Stimulated activated naive CD8-positive, alpha-beta T cell treated with anti-CD3 and anti-CD28 coated beads, Interleukin-15, Interleukin-2, amounts not matched to agents 100 U/mL and 50 U/mL, for 24 hours (primary cell): ENCODE results near the gene MRPL23.

Experiments
- ATAC-seq: fragments of 150-1000 bp; cut with Tn5 transposase; one replicate; pipeline ENCODE4 v1.10.0; 2021
- DNase-seq: peaks from one replicate; pipeline ENCODE4 v3.0.0; 2021

Gene MRPL23

GRCh38 chr11:1921574-1922141, 25.5 kb upstream of the MRPL23 start:
- no peak for DNase-seq
- ATAC-seq = no peak

GRCh38 chr11:1922481-1923081, 24.6 kb upstream of the MRPL23 start:
- no peak for ATAC-seq

GRCh38 chr11:1923201-1923956, 23.8 kb upstream of the MRPL23 start:
- DNase-seq (no peak), ATAC-seq (no peak)

More at GRCh38 chr11:1922481-1923081, 24.6 kb upstream of the MRPL23 start:
- DNase-seq = no peak

- ATAC-seq (no peak), DNase-seq (no peak)
Measured at GRCh38 chr11:1924181-1924580, 23.0 kb upstream of the MRPL23 start.

- no peak for ATAC-seq
- DNase-seq = no peak
Measured at GRCh38 chr11:1924646-1925372, 22.3 kb upstream of the MRPL23 start.

- DNase-seq (no peak), ATAC-seq (no peak)
Measured at GRCh38 chr11:1925373-1926155, 21.6 kb upstream of the MRPL23 start.

GRCh38 chr11:1926156-1927025, 20.7 kb upstream of the MRPL23 start:
- no peak for ATAC-seq

GRCh38 chr11:1927026-1927847, 19.9 kb upstream of the MRPL23 start:
- DNase-seq (no peak), ATAC-seq (no peak)

More at GRCh38 chr11:1926156-1927025, 20.7 kb upstream of the MRPL23 start:
- DNase-seq = no peak

GRCh38 chr11:1927848-1928469, 19.2 kb upstream of the MRPL23 start:
- ATAC-seq = no peak

GRCh38 chr11:1928470-1928890, 18.7 kb upstream of the MRPL23 start:
- no peak for DNase-seq
- ATAC-seq = no peak

More at GRCh38 chr11:1927848-1928469, 19.2 kb upstream of the MRPL23 start:
- no peak for DNase-seq

GRCh38 chr11:1928891-1929541, 18.1 kb upstream of the MRPL23 start:
- DNase-seq = no peak
- ATAC-seq = no peak

GRCh38 chr11:1929621-1930461, 17.3 kb upstream of the MRPL23 start:
- no peak for ATAC-seq
- DNase-seq = no peak

GRCh38 chr11:1930462-1930830, 16.7 kb upstream of the MRPL23 start:
- no peak for DNase-seq

GRCh38 chr11:1931341-1932104, 15.6 kb upstream of the MRPL23 start:
- DNase-seq = no peak
- no peak for ATAC-seq

More at GRCh38 chr11:1930462-1930830, 16.7 kb upstream of the MRPL23 start:
- no peak for ATAC-seq

GRCh38 chr11:1932105-1932480, 15.0 kb upstream of the MRPL23 start:
- no peak for DNase-seq
- ATAC-seq = no peak

- DNase-seq (no peak), ATAC-seq (no peak)
Measured at GRCh38 chr11:1932681-1933080, 14.5 kb upstream of the MRPL23 start.
